Measurements from ENCODE around the gene ASTN1.

Gene ASTN1

DNA sequence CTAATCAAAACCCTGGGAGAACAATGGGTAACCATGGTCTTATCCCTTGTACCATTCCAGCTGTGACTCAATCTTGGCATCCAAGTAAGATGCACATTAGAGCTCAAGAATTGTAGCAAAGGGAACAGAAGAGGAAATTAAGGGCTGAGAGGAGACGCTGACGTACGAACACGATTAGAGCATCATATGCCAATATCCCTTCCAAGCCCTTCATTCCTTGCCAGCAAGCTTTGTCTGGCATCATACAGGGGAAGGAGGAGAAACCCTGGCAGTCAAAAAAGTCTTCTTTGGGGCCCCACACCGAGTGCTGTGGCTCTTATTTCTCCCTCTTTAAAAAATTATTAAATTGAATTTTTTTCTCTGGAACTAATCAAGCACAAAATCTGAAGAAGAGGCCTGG lies 120.9 kb downstream of the ASTN1 start:
- DNase-seq (ENCODE audit: low read depth in 2 of 2), result no peak

DNA sequence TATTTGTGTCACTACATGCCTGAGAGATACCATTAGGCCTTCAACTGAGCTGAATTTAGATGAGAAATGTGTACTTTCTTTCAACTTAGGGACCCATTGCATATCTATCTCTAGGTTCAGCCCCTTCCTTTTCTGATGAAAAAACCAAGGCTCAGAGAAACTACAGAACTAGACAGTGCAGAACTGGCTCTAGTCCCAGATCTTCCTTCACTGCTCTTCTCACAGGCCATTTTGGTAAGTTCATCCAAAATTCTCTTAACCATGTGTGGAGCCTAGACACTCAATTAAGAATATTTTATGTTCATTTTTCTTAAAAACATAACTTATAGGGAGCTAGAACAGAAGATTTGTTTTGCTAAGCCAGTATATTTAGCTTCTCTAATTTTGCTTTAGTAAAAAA lies 128.9 kb downstream of the ASTN1 start:
- DNase-seq (ENCODE audit: low read depth in 2 of 2), result no peak

DNA sequence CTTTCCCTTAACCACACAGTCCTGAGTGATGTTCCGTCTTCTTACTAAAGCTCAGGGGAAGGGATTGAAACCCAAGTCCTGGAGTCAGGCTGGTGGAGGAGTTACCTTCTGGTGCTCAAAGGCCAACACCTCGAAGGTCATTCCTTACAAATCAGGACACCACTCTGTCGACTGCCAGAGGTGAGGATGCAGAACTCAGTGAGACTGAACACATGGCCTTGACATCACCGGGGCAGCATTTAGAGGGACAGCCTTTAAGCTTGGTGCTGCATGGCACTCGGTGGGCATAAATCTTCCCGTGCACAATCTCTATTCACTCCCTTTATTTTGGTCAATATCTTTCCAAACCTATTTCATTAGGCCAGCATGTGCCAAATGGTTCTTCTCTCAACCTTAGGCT lies 130.9 kb downstream of the ASTN1 start:
- DNase-seq (ENCODE audit: low read depth in 2 of 2), result no peak

DNA sequence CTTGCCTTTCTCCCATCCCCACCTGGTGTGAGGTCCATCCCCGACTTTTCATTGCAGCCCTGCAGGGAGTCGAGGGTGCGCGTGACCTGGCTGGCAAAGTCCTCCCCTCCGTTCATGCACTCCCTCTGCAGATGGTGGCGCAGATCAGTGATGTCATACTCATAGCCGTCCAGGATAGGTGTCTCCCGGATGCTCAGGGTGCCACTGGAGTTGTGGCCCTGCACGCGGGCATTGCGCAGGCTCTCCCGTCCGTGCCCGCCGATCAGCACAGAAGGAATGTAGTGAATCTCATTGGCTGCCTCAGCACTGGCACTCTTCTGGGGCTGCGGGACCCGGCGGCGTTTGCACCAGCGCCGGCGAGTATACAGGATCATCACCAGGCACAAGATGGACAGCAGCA lies 132.1 kb downstream of the ASTN1 start:
- no peak for DNase-seq (ENCODE audit: low read depth in 2 of 2)

DNA sequence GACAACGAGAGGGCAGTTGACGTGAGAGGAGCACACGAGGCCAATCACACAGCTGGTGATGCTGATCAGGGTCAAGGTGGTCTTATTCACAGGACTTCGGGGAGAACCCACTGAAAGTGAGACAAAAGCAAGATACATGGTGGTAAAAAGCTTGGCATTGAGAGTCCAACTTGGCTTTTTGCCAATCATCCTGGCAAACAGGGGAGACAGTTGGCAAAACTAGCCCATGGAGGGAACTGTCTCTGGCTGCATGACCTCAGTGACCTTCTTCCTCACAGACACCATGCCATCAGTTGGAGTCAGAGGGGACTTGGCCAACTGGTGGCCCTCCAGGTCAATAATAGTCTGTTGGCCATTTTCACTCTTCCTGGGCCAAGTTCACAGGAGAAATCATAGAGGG lies 139.9 kb downstream of the ASTN1 start:
- DNase-seq (ENCODE audit: low read depth in 2 of 2), result no peak

DNA sequence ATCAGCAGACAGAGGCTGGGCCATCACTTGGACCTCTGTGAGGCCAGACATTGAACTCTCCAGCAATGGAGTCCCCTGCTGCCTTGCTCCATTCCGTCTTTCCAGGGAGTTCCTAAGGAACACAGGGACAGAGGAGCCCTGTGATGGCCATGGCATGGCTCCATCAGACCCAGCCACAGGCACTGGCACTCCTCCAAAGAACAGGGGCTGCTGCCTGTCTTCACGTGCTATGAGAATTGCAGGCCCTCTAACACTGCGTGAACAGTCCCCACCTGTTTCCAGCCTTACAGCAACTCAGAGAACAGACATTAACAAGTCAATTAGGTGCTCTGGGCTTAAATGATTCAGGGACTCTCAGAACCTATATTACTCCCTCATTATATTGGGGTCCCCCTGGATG lies 140.8 kb downstream of the ASTN1 start:
- DNase-seq (ENCODE audit: low read depth in 2 of 2), result no peak

DNA sequence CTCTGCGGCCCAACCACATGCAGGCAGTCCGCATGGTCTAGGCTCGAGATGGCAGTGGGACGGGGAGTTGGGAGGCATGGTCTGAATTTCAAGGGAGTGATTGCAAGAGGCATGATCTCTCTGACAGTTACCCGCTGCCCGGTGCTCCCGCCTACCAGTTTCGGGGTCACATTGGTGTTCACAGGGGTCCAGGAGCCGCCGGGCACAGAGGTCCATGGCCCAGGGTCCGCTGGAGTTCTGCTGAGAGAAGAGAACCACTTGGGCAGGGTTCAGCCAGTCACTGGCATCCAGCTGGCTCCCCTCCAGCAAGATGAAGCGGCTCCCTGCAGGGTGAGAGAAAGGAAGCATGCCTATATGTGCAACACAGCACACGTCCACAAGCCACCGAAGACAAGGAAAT lies 141.3 kb downstream of the ASTN1 start:
- DNase-seq (ENCODE audit: low read depth in 2 of 2), result no peak

DNA sequence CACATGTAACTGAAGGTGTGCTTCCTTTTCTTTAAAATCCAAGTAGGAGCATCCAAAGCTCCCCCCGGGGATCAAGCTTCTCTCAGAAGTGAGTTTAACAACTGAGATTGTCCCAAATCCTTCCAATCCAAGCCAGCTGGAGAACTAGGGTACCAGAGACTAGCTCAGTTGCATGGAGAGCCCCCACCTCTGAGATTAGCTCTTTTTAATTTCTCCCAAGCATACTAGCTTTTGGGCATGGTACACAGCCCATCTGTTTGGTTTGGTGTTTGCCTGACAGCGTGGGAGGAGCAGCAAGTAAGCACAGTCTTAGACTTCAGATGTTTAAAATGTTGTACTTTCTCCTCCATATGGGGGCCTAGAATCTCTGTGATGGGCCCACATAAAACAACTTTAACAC lies 142.8 kb downstream of the ASTN1 start:
- DNase-seq (ENCODE audit: low read depth in 2 of 2), result no peak

DNA sequence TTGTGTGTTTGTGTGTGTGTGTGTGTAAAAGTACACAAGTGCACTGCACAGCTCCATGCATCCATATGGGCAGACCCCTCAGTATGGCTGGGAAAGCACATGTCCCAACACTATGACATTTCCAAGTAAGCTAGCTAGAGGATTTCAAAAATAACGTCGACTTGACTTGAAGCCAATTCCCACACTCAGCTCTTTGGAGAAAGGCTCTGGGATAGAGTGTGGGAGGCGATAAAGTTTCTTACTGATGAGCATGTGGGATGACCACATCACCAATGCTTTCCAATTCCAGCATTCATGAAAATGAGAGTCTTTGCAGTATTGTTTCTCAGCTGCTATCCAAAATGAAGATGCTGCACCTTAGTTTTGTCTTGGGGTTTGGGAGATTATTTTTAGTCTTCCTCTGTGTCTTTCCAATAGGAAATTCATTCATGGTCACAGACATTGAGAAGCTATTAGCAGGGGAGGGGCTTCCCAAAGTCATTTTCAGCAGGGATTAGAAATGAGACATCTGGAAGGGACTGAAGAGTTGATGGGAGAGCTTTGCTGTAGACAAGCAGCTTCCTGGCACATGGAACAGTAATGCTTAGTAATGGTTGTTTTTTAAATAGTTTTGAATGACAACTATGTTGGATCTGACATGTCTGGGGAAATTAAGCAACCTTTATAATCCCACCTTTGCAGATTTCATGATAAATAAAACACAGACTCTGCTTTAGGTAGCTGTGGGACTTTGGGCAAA lies 143.5 kb downstream of the ASTN1 start:
- DNase-seq (ENCODE audit: low read depth in 2 of 2), result no peak

DNA sequence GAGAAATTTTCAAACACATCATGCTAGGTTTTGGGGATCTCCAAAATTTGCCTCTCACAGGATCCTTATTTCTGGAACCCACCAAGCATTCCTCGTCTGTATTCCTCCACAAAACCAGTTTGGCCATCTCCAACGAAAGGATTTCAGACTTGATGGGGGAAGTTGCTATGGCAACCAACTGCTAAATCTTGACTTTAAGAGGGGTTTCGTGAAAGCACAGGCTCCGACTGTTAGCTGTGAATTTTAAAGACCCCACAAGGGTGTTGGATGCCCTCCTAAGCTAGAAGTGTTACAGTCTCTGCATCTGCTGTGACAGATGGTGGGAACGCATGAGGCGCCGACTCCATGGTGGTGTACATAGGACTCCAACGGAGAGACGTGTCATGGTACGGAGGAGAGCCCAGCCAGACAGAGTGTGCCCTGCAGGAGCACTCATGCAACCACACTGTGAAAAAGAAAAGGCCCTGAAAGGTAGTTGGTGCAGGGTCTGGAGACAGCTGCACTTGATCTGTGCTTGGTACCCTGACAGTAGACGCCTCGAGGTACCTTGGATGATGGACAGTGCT lies 147.1 kb downstream of the ASTN1 start:
- DNase-seq (ENCODE audit: low read depth in 2 of 2), result no peak

DNA sequence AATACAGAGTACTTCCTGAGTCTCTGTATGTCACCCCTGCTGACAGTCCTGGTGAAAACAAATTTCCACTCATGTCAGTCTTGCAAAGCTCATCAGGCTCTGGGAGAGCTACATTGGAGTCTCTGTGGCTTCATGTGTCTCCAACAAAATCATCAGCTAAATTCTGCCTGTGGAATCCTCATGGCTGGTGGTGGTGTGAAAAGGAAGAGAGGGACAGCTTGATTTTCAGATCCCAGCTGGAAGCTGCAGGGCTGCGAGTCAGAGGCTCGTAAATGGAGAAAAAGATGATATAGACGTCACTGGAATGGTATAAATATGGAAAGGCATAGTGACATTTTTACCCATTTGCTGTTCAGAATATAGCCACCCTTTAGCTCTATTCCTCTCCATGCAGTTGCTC lies 150.2 kb downstream of the ASTN1 start:
- no peak for DNase-seq (ENCODE audit: low read depth in 2 of 2)

DNA sequence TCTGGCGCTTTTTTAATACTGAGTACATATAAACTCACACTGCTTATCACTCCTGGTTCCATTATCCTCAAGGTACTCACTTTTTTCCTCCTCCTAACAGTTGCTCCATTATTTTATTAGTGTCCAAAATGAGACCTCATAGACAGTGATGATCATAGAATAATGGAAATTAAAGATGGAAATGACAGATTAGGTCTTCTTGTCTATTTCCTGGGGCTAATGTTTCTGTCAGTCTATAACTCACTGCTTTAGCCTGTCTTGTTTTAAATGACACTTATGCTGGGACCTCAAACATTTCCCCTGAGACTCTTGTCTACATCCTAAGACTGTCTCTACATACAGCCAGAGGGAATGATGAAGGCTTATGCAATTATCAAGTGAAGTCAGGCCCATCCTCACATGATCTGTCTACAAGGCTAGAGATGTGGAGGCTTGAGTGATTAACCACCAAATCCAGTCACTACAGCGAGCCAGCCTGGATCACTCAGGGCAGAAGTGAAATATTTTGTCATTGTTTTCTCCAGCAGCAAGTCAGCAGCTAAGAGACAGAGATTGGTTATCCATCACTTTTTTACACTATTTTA lies 152.1 kb downstream of the ASTN1 start:
- DNase-seq (ENCODE audit: low read depth in 2 of 2), result no peak

DNA sequence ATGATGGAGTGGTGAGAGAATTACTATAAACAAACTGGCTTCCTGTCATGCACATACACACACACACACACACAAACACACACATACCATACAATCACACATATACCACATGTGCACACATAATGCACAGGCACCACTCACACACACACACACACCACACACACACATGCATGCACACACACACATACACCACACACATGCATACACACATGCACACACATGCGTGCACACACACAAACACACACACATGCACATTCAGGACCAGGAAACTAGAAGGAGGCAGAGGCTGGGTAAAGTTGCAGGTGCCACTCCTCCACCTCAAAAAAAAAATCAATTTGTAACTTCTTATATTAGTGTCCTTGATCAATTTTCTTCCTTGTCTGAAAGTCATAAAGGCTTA lies 153.0 kb downstream of the ASTN1 start:
- DNase-seq (ENCODE audit: low read depth in 2 of 2), result no peak

DNA sequence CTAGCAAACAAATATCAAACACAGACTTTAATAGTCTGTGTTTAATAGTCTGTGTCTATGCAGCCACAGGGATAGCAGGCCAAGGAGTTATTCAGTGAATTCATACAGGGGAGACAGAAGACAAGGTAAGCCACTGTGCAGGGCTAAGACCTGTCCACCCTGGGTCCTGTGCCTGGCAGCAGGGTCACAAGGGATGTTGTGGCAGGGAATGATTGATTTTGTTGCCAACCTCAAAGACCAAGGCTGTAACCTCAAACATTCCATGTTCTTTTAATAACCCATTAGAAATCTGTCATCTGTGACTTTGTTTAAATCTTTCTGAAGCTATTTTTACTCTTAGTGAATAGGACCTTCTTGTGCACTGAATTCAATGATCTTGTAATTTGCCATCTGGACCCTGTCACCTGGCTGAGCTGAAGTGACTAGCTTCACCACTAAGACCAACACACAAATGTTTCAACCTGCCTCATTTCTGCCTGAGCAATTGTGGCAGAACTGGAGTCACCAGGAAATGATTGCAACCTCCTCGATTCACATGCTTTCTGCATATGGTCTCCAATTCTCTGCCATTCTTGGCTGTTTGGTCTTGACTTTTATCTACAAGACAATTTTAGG lies 154.2 kb downstream of the ASTN1 start:
- DNase-seq (ENCODE audit: low read depth in 2 of 2), result no peak

DNA sequence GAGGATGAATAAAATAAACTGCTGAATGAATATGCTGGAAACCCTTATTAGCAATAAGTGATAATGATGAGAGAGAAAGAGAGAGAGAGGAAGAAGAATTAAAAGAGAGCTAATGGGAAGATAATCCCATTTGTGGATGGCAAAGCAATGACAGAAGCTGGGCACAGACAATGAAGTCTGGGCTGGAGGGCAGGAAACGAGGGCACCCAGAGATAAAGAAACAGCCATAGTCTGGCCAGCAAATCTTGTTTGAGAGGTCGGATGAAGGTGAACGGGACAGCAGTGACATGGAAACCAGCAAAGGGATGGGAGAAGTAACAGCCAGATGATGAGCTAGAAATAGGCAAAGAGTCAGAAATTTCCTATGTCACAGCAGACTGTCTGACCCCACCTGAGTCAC lies 155.9 kb downstream of the ASTN1 start:
- DNase-seq (ENCODE audit: low read depth in 2 of 2), result no peak

DNA sequence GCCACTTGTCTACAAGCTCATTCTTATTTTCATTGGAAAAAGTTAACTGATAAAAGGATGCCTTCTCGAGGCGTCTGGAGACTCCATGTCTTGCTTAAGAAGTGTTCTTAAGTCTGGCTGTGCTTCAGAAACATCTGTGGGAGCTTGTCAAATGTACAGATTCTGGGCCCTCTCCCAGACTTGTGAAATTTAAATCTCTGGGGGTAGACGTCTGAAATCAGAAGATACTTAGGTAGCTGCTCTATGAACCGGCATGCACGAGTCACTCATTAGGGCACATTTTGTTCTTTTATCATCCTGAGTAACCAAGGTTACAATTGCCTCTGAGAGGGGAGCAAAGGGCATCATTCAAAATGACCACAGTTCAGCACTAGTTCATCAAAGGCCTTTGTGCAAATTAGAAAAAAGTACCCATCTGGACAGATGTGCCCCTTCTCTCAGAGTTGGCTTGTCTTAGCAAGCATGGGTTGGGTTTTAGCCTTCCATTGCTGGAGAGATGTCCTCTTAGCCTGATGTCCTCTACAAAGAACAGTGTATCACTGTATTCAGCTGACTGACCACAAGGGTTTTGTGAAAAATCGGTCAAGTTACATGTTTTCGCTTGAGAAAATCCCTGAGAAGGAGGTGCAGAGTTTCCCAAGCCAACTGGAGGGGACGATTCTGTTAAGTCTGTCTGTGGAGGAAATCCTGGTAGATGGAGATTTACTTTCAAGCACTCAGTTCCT lies 156.9 kb downstream of the ASTN1 start:
- no peak for DNase-seq (ENCODE audit: low read depth in 2 of 2)

DNA sequence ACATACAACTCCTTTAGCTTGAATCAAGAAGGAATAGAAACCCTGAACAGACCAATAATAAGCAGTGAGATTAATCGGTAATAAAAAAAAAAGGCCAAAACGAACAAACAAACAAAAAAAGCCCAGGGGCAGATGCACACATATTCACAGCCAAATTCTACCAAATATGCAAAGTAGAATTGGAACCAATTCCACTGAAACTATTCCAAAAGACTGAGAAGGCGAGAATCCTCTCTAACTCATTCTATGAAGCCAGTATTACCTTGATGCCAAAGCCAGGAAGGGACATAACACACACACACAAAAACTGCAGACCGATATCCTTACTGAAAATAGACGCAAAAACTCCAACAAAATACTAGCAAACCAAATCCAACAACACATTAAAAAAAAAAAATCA lies 161.6 kb downstream of the ASTN1 start:
- DNase-seq (ENCODE audit: low read depth in 2 of 2), result no peak

DNA sequence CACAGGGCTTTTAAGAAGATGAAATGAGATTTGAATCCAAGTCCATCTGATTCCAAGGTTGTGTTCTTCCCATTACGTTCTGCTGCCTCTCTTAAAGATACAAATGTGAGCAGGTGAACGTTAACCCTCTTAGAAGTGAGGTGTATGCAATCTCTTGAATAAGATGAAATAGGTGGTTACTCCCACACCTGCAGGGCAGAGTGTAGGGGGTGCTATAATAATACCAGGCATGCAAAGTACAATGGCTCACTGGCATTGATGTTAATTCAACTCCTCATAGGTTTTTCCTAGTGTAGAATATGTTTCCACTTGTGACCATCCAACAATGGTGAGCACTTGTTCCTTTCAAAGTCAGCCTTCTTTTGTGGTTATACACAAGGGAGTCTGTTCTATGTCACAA lies 163.0 kb downstream of the ASTN1 start:
- DNase-seq (ENCODE audit: low read depth in 2 of 2), result no peak

DNA sequence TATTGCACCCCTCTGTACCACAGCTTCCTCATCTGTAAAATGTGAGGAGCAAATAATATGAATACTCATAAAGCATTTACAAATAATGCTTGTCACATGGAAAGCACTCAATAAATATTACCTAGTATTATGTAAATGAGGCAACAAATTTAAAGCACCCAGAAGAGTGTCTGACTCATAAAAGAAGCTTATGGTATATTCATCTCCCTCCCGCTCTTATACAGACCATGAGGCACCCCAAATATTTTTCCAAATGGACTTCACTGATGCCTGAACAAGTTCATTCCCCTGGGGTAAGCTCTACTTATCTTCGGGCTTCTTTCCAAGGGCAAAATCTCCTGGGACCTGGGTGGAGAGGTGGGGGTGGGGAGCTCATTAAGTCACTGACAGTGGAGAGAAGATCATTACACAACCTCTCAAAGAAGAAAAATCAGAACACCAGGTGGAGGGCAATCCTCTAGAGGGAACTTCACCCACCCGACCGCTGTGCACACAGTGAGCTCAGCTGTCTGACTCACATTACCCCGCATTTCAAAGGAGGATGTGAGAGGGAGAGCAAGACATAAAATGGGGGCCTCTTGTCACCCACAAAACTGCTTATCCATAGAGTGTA lies 166.2 kb downstream of the ASTN1 start:
- DNase-seq (ENCODE audit: low read depth in 2 of 2), result no peak

DNA sequence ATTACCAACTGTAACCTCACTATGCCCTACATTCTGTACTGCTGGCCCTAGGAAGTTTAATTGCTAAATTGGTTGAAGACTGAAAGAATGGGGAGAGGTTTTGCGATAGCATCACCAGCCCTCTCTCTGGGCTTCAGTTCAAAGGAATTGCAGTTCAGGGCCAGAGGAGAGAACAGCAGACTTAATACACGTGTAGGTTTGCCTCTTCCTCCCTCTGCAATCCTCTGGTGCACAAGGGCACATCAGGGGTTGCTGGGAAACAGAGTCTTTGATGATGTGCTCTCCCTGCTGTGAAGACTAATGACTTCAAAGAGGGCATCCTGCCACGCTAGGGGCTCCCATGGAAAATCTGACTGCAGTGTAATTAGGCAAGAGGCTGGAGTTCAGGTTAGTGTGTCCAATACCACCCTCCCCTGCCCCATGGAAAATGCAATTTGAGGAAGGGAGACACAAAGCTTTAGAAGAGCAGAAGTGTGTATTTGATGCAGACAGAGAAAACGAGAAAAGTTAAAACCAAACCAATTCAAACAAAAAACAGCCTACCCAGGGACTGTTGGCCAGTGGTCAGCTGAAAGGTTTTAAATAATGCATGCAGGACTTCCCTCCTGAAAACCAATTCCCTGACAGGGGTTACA lies 167.9 kb downstream of the ASTN1 start:
- DNase-seq (ENCODE audit: low read depth in 2 of 2), result no peak

DNA sequence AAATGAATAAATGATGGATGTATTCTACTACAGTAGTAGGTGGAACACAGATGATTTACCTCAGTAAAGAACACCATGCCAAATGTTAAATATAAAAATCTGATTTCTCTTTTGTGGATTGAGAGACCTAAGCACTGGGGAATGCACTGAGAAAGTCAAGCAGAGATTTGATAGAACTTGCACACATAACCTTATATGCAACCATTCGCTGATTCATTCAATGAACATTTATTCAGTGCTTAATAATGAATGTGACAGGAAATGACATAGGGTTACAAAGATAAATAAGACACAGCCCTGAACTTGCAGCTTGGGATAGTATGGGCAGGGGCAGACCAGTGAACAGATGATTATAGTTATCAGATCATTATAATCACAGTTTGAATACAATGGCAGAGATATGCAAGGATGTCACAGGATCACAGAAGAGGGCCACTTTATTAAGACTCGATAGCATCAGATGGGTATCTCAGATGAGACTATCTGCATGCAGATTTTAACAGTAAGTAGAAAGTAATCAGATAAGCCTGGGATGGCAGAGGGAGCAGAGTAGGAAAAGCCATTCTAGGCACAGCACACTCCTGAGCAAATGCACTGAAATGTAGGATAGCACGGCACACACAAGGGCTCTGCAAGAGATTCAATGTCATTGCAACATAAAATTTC lies 169.4 kb downstream of the ASTN1 start:
- no peak for DNase-seq (ENCODE audit: low read depth in 2 of 2)
